OCI-LY7 (cell line): ENCODE measurements around the gene PIGM. TPM values are rescaled to one million over a fixed set of nuclear protein-coding genes. Genes with fewer than 3 reads are reported as not detected.

Experiments used
- BruUV-seq: library from RNA; stranded (reverse); fragments of 400-500 nt; replicated peaks from 2 replicates; lab custom pipeline; 2021; lab: Mats Ljungman, UMichigan
- CTCF ChIA-PET: fragments of 300-600 bp; sonication (Branson Sonifier 250); formaldehyde crosslinking; loops from one replicate; lab custom pipeline; 2022; ENCODE audit warnings: antibody characterized with exemption; ENCODE audit not compliant: unreplicated experiment; lab: Charles Lee
- POLR2A ChIA-PET: fragments of 300-600 bp; sonication (Branson Sonifier 250); formaldehyde crosslinking; loops from one replicate; lab custom pipeline; 2022; ENCODE audit warnings: antibody characterized with exemption; lab: Charles Lee
- DNase-seq: peaks from one replicate; pipeline ENCODE4 v3.0.0-alpha.2; 2015; ENCODE audit warnings: low spot score
- H2AFZ ChIP-seq: fragments of 200-600 bp; sonication (generic), shearing (Covaris generic); 2 replicates; pipeline ENCODE4 v1.6.1; 2014; ENCODE audit warnings: mild to moderate bottlenecking, antibody characterized with exemption, low read length, moderate library complexity
- H3K27ac ChIP-seq: fragments of 200-600 bp; sonication (generic); 2 replicates; pipeline ENCODE4 v1.5.1; 2014; ENCODE audit warnings: mixed run types, low read depth, mild to moderate bottlenecking, moderate library complexity, low read length, inconsistent platforms; ENCODE audit not compliant: poor library complexity, severe bottlenecking
- H3K36me3 ChIP-seq: fragments of 200-600 bp; sonication (generic); 2 replicates; pipeline ENCODE4 v1.6.1; 2014; ENCODE audit warnings: mild to moderate bottlenecking, antibody characterized with exemption, low read length, moderate library complexity, mixed read lengths; ENCODE audit not compliant: insufficient read depth
- H3K4me1 ChIP-seq: fragments of 200-600 bp; sonication (generic); 2 replicates; pipeline ENCODE4 v1.5.1; 2014; ENCODE audit warnings: mild to moderate bottlenecking, low read length; ENCODE audit not compliant: insufficient read depth, poor library complexity, severe bottlenecking
- H3K4me2 ChIP-seq: fragments of 200-600 bp; sonication (generic); 2 replicates; pipeline ENCODE4 v1.6.1; 2014; ENCODE audit warnings: mild to moderate bottlenecking, low read length
- H3K4me3 ChIP-seq: fragments of 200-600 bp; sonication (generic); 2 replicates; pipeline ENCODE4 v1.5.1; 2014; ENCODE audit warnings: mild to moderate bottlenecking, low read depth, low read length; ENCODE audit not compliant: poor library complexity, severe bottlenecking
- H3K79me2 ChIP-seq: fragments of 200-600 bp; sonication (generic); 2 replicates; pipeline ENCODE4 v1.6.1; 2016; ENCODE audit warnings: low read depth, mild to moderate bottlenecking, low read length, moderate library complexity, mixed read lengths; ENCODE audit not compliant: insufficient read depth
- H3K9me2 ChIP-seq: fragments of 200-600 bp; sonication (generic); 2 replicates; pipeline ENCODE4 v1.6.1; 2016; ENCODE audit warnings: mild to moderate bottlenecking, low read length, mixed read lengths; ENCODE audit not compliant: insufficient read depth
- H3K9me3 ChIP-seq: fragments of 200-600 bp; sonication (generic); 2 replicates; pipeline ENCODE4 v1.6.1; 2014; ENCODE audit warnings: mild to moderate bottlenecking, mixed run types, low read length, mixed read lengths
- H4K20me1 ChIP-seq: fragments of 200-600 bp; sonication (generic); 2 replicates; pipeline ENCODE4 v1.6.1; 2014; ENCODE audit warnings: mild to moderate bottlenecking, antibody characterized with exemption, low read length, moderate library complexity, mixed read lengths; ENCODE audit not compliant: insufficient read depth
- CTCF ChIP-seq: fragments of 200-600 bp; sonication (generic); conservative IDR thresholded peaks from 2 replicates; pipeline ENCODE4 v1.5.1; 2014; ENCODE audit warnings: mild to moderate bottlenecking, antibody characterized with exemption, low read length, moderate library complexity, mixed read lengths
- EZH2phosphoT487 ChIP-seq: fragments of 200-600 bp; sonication (generic); IDR thresholded peaks from 2 replicates; pipeline ENCODE4 v1.6.1; 2018; ENCODE audit warnings: low read depth, borderline replicate concordance, mild to moderate bottlenecking, mixed run types, antibody characterized with exemption, low read length, moderate library complexity, mixed read lengths
- intact Hi-C: fragments of 100-400 bp; cut with micrococcal nuclease; formaldehyde crosslinking; loops from one replicate; pipeline ENCODE4 v1.10.0; 2022; ENCODE audit not compliant: unreplicated experiment
- total RNA-seq, 2 experiments: library from RNA; depleted of rRNA in 1 of 2; stranded (reverse); fragments of >200 nt in 1 of 2; shearing (Covaris generic) in 1 of 2; gene quantifications; 2 replicates each; pipeline ENCODE4 v1.2.3, GENCODE V29; 2014 to 2022

Gene PIGM
- total RNA-seq, 2 experiments from 2014 or later, result 4.2 to 5.1 TPM

DNA sequence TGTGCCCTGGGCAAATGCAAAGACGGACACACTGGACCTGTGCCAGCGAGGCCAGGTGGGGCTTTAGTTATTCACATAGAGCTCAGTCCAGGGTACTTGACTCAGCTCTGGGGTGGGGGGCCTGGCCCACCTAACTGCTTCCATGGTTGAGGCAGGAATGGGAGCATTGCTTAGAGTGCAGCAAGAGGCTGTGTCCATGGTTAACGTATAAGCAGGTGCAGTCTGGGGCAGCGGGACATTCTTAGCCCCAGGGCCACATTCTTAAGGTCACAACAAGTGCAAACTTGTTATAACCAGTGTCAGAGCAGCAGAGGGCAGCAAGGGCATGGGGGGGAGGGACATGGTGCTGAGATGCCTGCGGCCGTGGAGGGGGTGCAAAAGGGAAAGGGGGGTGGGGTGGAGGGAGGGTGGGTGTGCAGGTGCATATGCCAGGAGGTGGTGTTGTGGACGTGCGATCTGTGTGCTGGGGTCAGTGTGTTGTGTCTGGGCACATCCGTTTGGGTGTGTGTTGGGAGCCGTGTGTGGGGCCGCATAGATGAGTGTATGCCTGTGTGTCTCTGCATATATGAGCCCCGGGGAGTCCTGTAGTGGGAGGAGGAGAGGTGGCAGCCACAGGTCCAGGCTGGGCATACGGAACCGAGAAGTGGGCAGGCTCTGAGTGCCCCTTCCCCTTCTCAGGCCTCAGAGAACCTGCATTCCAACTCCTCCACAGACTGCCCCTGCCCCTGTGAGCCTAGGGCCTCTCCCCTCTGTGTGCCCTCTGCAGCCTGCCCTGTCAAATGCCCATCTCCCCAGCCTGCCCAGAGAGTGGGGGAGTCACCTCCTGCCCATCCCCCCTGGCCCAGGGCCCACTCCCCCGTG is 29.8 kb upstream of the PIGM start:
- no peaks in the 10 kb centered on the region for H3K9me2 ChIP-seq
- ChIA-PET POLR2A (no interaction called here), CTCF (interaction anchor here (0.6 kb wide), 1 partner anchor 45 kb away, joined by 3 read pairs; no protein-coding TSS in a partner anchor)
- no peak overlapping the region for H3K27ac ChIP-seq
- no peak for DNase-seq
- no peaks in the 10 kb centered on the region for H3K36me3 ChIP-seq
- no peak overlapping the region for H2AFZ ChIP-seq
- BruUV-seq, result no TSS peak
- H3K9me3 ChIP-seq, result no peaks in the 10 kb centered on the region
- H3K4me3 ChIP-seq, result no peak overlapping the region
- no peaks in the 10 kb centered on the region for H3K4me1 ChIP-seq
- TF ChIP-seq EZH2phosphoT487 (no peak), CTCF (no peak)
- H3K79me2 ChIP-seq, result no peaks in the 10 kb centered on the region
- H4K20me1 ChIP-seq, result no peaks in the 10 kb centered on the region
- no peak overlapping the region for H3K4me2 ChIP-seq
- intact Hi-C loops, result no loop called here

DNA sequence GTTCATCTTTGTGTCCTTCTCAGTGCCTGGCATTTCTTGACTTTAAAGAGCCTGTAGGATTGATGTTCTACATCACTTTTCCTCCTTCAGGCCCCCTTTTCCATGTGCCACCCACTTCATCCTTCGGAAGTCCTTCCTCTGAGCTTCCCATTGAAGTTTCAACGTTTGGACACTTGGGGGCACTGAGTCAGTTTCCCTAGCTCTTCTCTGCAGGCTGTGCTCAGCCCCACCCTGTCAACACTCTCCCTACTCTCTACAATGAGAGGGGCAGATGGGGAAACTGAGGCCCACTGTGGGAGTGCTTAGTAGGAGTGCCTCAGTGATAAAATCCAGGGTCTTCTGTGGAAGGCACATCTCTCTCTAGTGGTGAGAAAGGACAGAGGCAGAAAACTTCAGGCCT is 26.3 kb upstream of the PIGM start:
- no peak overlapping the region for H3K4me3 ChIP-seq
- no peaks in the 10 kb centered on the region for H3K9me2 ChIP-seq
- BruUV-seq, result no TSS peak
- H3K27ac ChIP-seq, result no peak overlapping the region
- H3K4me1 ChIP-seq, result no peaks in the 10 kb centered on the region
- H3K9me3 ChIP-seq, result no peaks in the 10 kb centered on the region
- TF ChIP-seq EZH2phosphoT487 (no peak), CTCF (peak; percentile 50; the same call in 1 of the 2 replicates)
- no peak for DNase-seq
- no peaks in the 10 kb centered on the region for H3K79me2 ChIP-seq
- POLR2A ChIA-PET, result no interaction called here
- CTCF ChIA-PET, result interaction anchor here (1.6 kb wide), 1 partner anchor 20 kb away, joined by 5 read pairs; no protein-coding TSS in a partner anchor
- H4K20me1 ChIP-seq, result no peaks in the 10 kb centered on the region
- no peaks in the 10 kb centered on the region for H3K36me3 ChIP-seq
- intact Hi-C loops, result no loop called here
- H2AFZ ChIP-seq, result no peak overlapping the region
- no peak overlapping the region for H3K4me2 ChIP-seq

- Histone ChIP-seq H3K36me3 (no peaks in the 10 kb centered on the region), H3K27ac (no peak overlapping the region), H3K9me3 (no peaks in the 10 kb centered on the region), H3K79me2 (no peaks in the 10 kb centered on the region), H4K20me1 (no peaks in the 10 kb centered on the region), H3K4me1 (no peaks in the 10 kb centered on the region), H3K4me3 (no peak overlapping the region), H2AFZ (no peak overlapping the region), H3K4me2 (no peak overlapping the region), H3K9me2 (no peaks in the 10 kb centered on the region)
- POLR2A ChIA-PET, result interaction anchor here (1.3 kb wide), 1 partner anchor 295 kb away, joined by 3 read pairs; no protein-coding TSS in a partner anchor
- DNase-seq, result no peak
- intact Hi-C loops, result no loop called here
- CTCF ChIA-PET, result no interaction called here
- BruUV-seq, result no TSS peak
- TF ChIP-seq CTCF (no peak), EZH2phosphoT487 (no peak)
Observed at GRCh38 chr1:160056648-160057169, 24.9 kb upstream of the PIGM start.
